IMR-90 (cell line): ENCODE measurements around the gene DSP. TPM values are rescaled to one million over a fixed set of nuclear protein-coding genes. Genes with fewer than 3 reads are reported as not detected.

Source experiments
- ATAC-seq: fragments of 200-7000 bp; cut with Tn5 transposase; 2 replicates; pipeline ENCODE4 v1.9.1; 2020; ENCODE audit warnings: low read depth, mild to moderate bottlenecking, moderate library complexity
- BruUV-seq: library from RNA; stranded (reverse); fragments of 400-500 nt; replicated peaks from 2 replicates; lab custom pipeline; 2021; lab: Mats Ljungman, UMichigan
- CTCF ChIA-PET: fragments of 300-600 bp; formaldehyde crosslinking; extraction: SDS; loops from one replicate; lab custom pipeline; 2021; ENCODE audit warnings: antibody characterized with exemption; lab: Yijun Ruan, JAX
- POLR2A ChIA-PET: fragments of 300-600 bp; sonication (Branson Sonifier 250); formaldehyde crosslinking; loops from one replicate; lab custom pipeline; 2022; ENCODE audit warnings: antibody characterized with exemption; ENCODE audit not compliant: unreplicated experiment; lab: Charles Lee
- DNase-seq: peaks from one replicate; pipeline ENCODE4 v3.0.0; 2013
- H2AFZ ChIP-seq: replicated peaks from 2 replicates; pipeline ENCODE3; 2013; ENCODE audit warnings: low read length, mild to moderate bottlenecking; ENCODE audit not compliant: poor library complexity
- H2AK5ac ChIP-seq: 2 replicates; pipeline ENCODE4 v1.6.1; 2013; ENCODE audit warnings: low read depth, low read length, inconsistent platforms
- H2AK9ac ChIP-seq: replicated peaks from 2 replicates; pipeline ENCODE3; 2013; ENCODE audit warnings: mild to moderate bottlenecking, low read depth, low read length, moderate library complexity; ENCODE audit not compliant: poor library complexity
- H2BK120ac ChIP-seq: 2 replicates; pipeline ENCODE4 v1.6.1; 2013; ENCODE audit warnings: low read depth, low read length, inconsistent platforms
- H2BK15ac ChIP-seq: 3 replicates; pipeline ENCODE4 v1.6.1; 2013; ENCODE audit warnings: low read depth, low read length, inconsistent platforms
- H2BK20ac ChIP-seq: 2 replicates; pipeline ENCODE4 v1.6.1; 2013; ENCODE audit warnings: low read depth, mild to moderate bottlenecking, inconsistent platforms, low read length, moderate library complexity
- H2BK5ac ChIP-seq: 2 replicates; pipeline ENCODE4 v1.6.1; 2013; ENCODE audit warnings: mild to moderate bottlenecking, low read depth, low read length, inconsistent platforms; ENCODE audit not compliant: poor library complexity, severe bottlenecking
- H3K14ac ChIP-seq: replicated peaks from 2 replicates; pipeline ENCODE4 v1.6.1; 2013; ENCODE audit warnings: low read depth, low read length, inconsistent platforms
- H3K18ac ChIP-seq: 2 replicates; pipeline ENCODE4 v1.6.1; 2013; ENCODE audit warnings: low read depth, low read length, control low read depth
- H3K23ac ChIP-seq: 2 replicates; pipeline ENCODE4 v1.6.1; 2013; ENCODE audit warnings: low read depth, low read length, inconsistent platforms
- H3K27ac ChIP-seq: 2 replicates; pipeline ENCODE4 v1.5.1; 2013; ENCODE audit warnings: mild to moderate bottlenecking, control low read depth, low read length; ENCODE audit not compliant: insufficient read depth
- H3K27me3 ChIP-seq: 2 replicates; pipeline ENCODE4 v1.6.1; 2013; ENCODE audit warnings: low read length; ENCODE audit not compliant: control insufficient read depth, insufficient read depth
- H3K36me3 ChIP-seq: 2 replicates; pipeline ENCODE4 v1.6.1; 2013; ENCODE audit warnings: low read length, mixed read lengths; ENCODE audit not compliant: control insufficient read depth, insufficient read depth
- H3K4ac ChIP-seq: 2 replicates; pipeline ENCODE4 v1.6.1; 2013; ENCODE audit warnings: low read depth, low read length, inconsistent platforms
- H3K4me1 ChIP-seq: 2 replicates; pipeline ENCODE4 v1.6.1; 2013; ENCODE audit warnings: low read length, mixed read lengths; ENCODE audit not compliant: control insufficient read depth, insufficient read depth
- H3K4me2 ChIP-seq: 2 replicates; pipeline ENCODE4 v1.6.1; 2013; ENCODE audit warnings: low read depth, mild to moderate bottlenecking, control low read depth, low read length, moderate library complexity
- H3K4me3 ChIP-seq: 2 replicates; pipeline ENCODE4 v1.5.1; 2013; ENCODE audit warnings: low read depth, mild to moderate bottlenecking, control low read depth, low read length, moderate library complexity; ENCODE audit not compliant: insufficient read depth
- H3K56ac ChIP-seq: 2 replicates; pipeline ENCODE4 v1.6.1; 2013; ENCODE audit warnings: low read length, inconsistent platforms; ENCODE audit not compliant: insufficient read depth; ENCODE audit errors: extremely low read depth
- H3K79me1 ChIP-seq, 2 experiments: 2 replicates each; pipeline ENCODE4 v1.6.1; 2013; ENCODE audit warnings: low read length in 2 of 2, inconsistent platforms in 1 of 2, low read depth in 1 of 2
- H3K9ac ChIP-seq: 2 replicates; pipeline ENCODE4 v1.6.1; 2013; ENCODE audit warnings: low read depth, low read length, control low read depth
- H3K9me1 ChIP-seq: 2 replicates; pipeline ENCODE4 v1.6.1; 2013; ENCODE audit warnings: low read length, inconsistent platforms; ENCODE audit not compliant: insufficient read depth
- H3K9me3 ChIP-seq: 2 replicates; pipeline ENCODE4 v1.6.1; 2013; ENCODE audit warnings: low read length; ENCODE audit not compliant: control insufficient read depth, insufficient read depth
- H4K20me1 ChIP-seq: 2 replicates; pipeline ENCODE4 v1.6.1; 2013; ENCODE audit warnings: low read length, inconsistent platforms; ENCODE audit not compliant: insufficient read depth
- H4K5ac ChIP-seq: 2 replicates; pipeline ENCODE4 v1.6.1; 2013; ENCODE audit warnings: mild to moderate bottlenecking, low read depth, low read length, control low read depth
- H4K8ac ChIP-seq, 2 experiments: 2 replicates each; pipeline ENCODE4 v1.6.1; 2013; ENCODE audit warnings: low read depth in 2 of 2, low read length in 2 of 2, control low read depth in 1 of 2, inconsistent platforms in 1 of 2
- H4K91ac ChIP-seq: 2 replicates; pipeline ENCODE4 v1.6.1; 2013; ENCODE audit warnings: low read depth, low read length, inconsistent platforms; ENCODE audit not compliant: insufficient read depth
- NFE2L2 ChIP-seq: fragments of 150-350 bp; IDR thresholded peaks from 2 replicates; pipeline ENCODE4 v1.6.1; 2016; ENCODE audit warnings: low read depth, mild to moderate bottlenecking, low read length
- RFX5 ChIP-seq: IDR thresholded peaks from 2 replicates; pipeline ENCODE4 v1.8.0; 2012; ENCODE audit warnings: low read depth, mild to moderate bottlenecking, low read length, moderate library complexity
- SMC3 ChIP-seq: fragments of 150-350 bp; IDR thresholded peaks from 2 replicates; pipeline ENCODE4 v1.6.1; 2016; ENCODE audit warnings: low read depth, mild to moderate bottlenecking, antibody characterized with exemption, low read length, moderate library complexity
- WGBS, 2 experiments: methylation state at CpG; one replicate each; pipeline versions ENCODE4 v1.1.5 to v1.1.7; 2013; ENCODE audit warnings: missing lambda C conversion rate in 2 of 2; ENCODE audit not compliant: insufficient read length in 1 of 2; ENCODE audit errors: extremely low coverage in 2 of 2; 5-methylcytosine and 5-hydroxymethylcytosine counted together
- dilution Hi-C: fragments of 300-500 bp; cut with HindIII; formaldehyde crosslinking; loops from one replicate; pipeline ENCODE4 v1.14.3; 2018; ENCODE audit warnings: low sequenced_read_pairs; ENCODE audit not compliant: unreplicated experiment
- in situ Hi-C: fragments of 300-500 bp; cut with MboI; formaldehyde crosslinking; loops from 3 replicates; pipeline ENCODE4 v1.14.3; 2019; ENCODE audit warnings: low sequenced_read_pairs, inconsistent platforms, mixed read lengths
- intact Hi-C: fragments of 100-400 bp; cut with micrococcal nuclease; formaldehyde crosslinking; loops from 2 replicates; pipeline ENCODE4 v1.10.0; 2022
- polyA plus RNA-seq, 3 experiments: library from polyadenylated mRNA; depleted of rRNA; stranded (reverse); fragments of >200 nt; gene quantifications; 2 replicates each; pipeline ENCODE4 v1.2.3, GENCODE V29; 2012; ENCODE audit warnings: low replicate concordance in 1 of 3
- total RNA-seq: library from RNA; depleted of rRNA; stranded (reverse); fragments of >200 nt; gene quantifications from 2 replicates; pipeline ENCODE4 v1.2.3, GENCODE V29; 2012

The DSP gene
- total and polyA plus RNA-seq, 2 of the 4 experiments (the other 2 are of a cell fraction) = 7.1 to 20.1 TPM

- no peak overlapping the region; the same call in 1 of the 2 replicates for H4K91ac ChIP-seq
- H3K56ac ChIP-seq = no peak overlapping the region
- H3K4me1 ChIP-seq = peaks cover 6% of the 10 kb centered on the region
- peak overlapping the region; percentile 77 for H2AK5ac ChIP-seq
- no peak overlapping the region for H2AFZ ChIP-seq
- peak overlapping the region; percentile 23; the same call in 1 of the 2 replicates for H3K23ac ChIP-seq
- H4K20me1 ChIP-seq = peaks cover 7% of the 10 kb centered on the region; the same call in 1 of the 2 replicates
- H3K4ac ChIP-seq = peak overlapping the region; percentile 77
- intact Hi-C loops (no loop called here), in situ Hi-C loops (no loop called here), dilution Hi-C loops (no loop called here)
- peak overlapping the region; percentile 63 for H2BK5ac ChIP-seq
- peaks cover 0 to 36% of the 10 kb centered on the region in 2 experiments; a peak in 2 of 4 replicates for H3K79me1 ChIP-seq
- H3K9me3 ChIP-seq = no peaks in the 10 kb centered on the region
- H4K8ac ChIP-seq = peak overlapping the region in 1 of 2 experiments; percentile 45; a peak in 2 of 4 replicates
- TF ChIP-seq RFX5 (no peak), NFE2L2 (no peak), SMC3 (no peak)
- H3K4me2 ChIP-seq = no peak overlapping the region
- no peak overlapping the region for H2AK9ac ChIP-seq
- ChIA-PET POLR2A (no interaction called here), CTCF (interaction anchor here (0.7 kb wide), 1 partner anchor 23 kb away, joined by 4 read pairs; no protein-coding TSS in a partner anchor)
- H2BK15ac ChIP-seq = no peak overlapping the region; the same call in 2 of the 3 replicates
- no peak overlapping the region for H3K4me3 ChIP-seq
- H3K18ac ChIP-seq = no peak overlapping the region
- no peak overlapping the region for H2BK20ac ChIP-seq
- peak overlapping the region; percentile 51; the same call in 1 of the 2 replicates for H2BK120ac ChIP-seq
- peaks cover 11% of the 10 kb centered on the region for H3K9me1 ChIP-seq
- WGBS, 2 experiments = 83% methylated on average over 11 of the region's 12 CpGs; no CpG with 5 or more reads in 1 of the 2 experiments
- no peak overlapping the region for H3K9ac ChIP-seq
- no peaks in the 10 kb centered on the region for H3K36me3 ChIP-seq
- H3K14ac ChIP-seq = no peak overlapping the region
- no peak overlapping the region for H3K27ac ChIP-seq
- no TSS peak for BruUV-seq
- H3K27me3 ChIP-seq = peaks cover 11% of the 10 kb centered on the region; the same call in 1 of the 2 replicates
- DNase-seq (no peak), ATAC-seq (no peak)
- no peak overlapping the region for H4K5ac ChIP-seq
Observed at GRCh38 chr6:7545316-7546019, 4.0 kb downstream of the DSP start.
